K562 (cell line): ENCODE measurements around the gene SYMPK. TPM values are rescaled to one million over a fixed set of nuclear protein-coding genes. Genes with fewer than 3 reads are reported as not detected.

Experiments
- ATAC-seq: fragments of 200-7000 bp; cut with Tn5 transposase; 3 replicates; pipeline ENCODE4 v1.9.1; 2020; ENCODE audit warnings: moderate library complexity
- BruUV-seq: library from RNA; stranded (reverse); fragments of 400-500 nt; replicated peaks from 2 replicates; lab custom pipeline; 2021; lab: Mats Ljungman, UMichigan
- CTCF ChIA-PET: fragments of 300-600 bp; formaldehyde crosslinking; extraction: SDS; loops from one replicate; lab custom pipeline; 2021; ENCODE audit warnings: low intra/inter-chr PET ratio; lab: Yijun Ruan, JAX
- POLR2A ChIA-PET: fragments of 300-600, 350-650 bp; sonication (Branson Sonifier 250); formaldehyde crosslinking; extraction: SDS; loops from one replicate; lab custom pipeline; 2021; ENCODE audit warnings: antibody characterized with exemption, inconsistent platforms; lab: Yijun Ruan, JAX
- DNase-seq, 4 experiments: peaks; one replicate each; pipeline versions ENCODE4 v3.0.0 to v3.0.0-alpha.2; 2011 to 2018; ENCODE audit warnings: low spot score in 3 of 4, mixed read lengths in 3 of 4; ENCODE audit errors: extremely low read depth in 1 of 4
- FAIRE-seq: peaks from 2 replicates; lab custom pipeline; 2011; peaks lifted over from hg19 to GRCh38; lab: Jason Lieb, UNC
- H2AFZ ChIP-seq: 2 replicates; pipeline ENCODE4 v1.6.0; 2011; ENCODE audit warnings: low read depth, low read length, control low read depth, inconsistent platforms
- H3K27ac ChIP-seq: fragments of 200-600 bp; 3 replicates; pipeline ENCODE4 v1.8.0; 2011; ENCODE audit warnings: low read depth, mild to moderate bottlenecking, control low read depth, inconsistent platforms, low read length, moderate library complexity, mixed read lengths; ENCODE audit errors: extremely low read depth
- H3K27me3 ChIP-seq, 2 experiments: fragments of 300-600 bp in 1 of 2; 2 replicates in 1 of 2; 3 replicates in 1 of 2; pipeline versions ENCODE4 v1.6.0 to v1.8.0; 2011; ENCODE audit warnings: inconsistent platforms in 2 of 2, low read length in 2 of 2, mild to moderate bottlenecking in 1 of 2, mixed read lengths in 1 of 2, moderate library complexity in 1 of 2; ENCODE audit not compliant: control insufficient read depth in 2 of 2, insufficient read depth in 2 of 2
- H3K36me3 ChIP-seq: fragments of 300-600 bp; 3 replicates; pipeline ENCODE4 v1.8.0; 2011; ENCODE audit warnings: mild to moderate bottlenecking, low read length, inconsistent platforms; ENCODE audit not compliant: control insufficient read depth, insufficient read depth
- H3K4me1 ChIP-seq, 2 experiments: fragments of 200-600 bp in 1 of 2; replicated peaks in 1 of 2; 2 replicates in 1 of 2; 3 replicates in 1 of 2; pipeline versions ENCODE4 v1.5.1 to v1.8.0; 2011; ENCODE audit warnings: inconsistent platforms in 2 of 2, low read length in 2 of 2, mild to moderate bottlenecking in 1 of 2, mixed read lengths in 1 of 2, moderate library complexity in 1 of 2; ENCODE audit not compliant: control insufficient read depth in 2 of 2, insufficient read depth in 2 of 2
- H3K4me2 ChIP-seq: 2 replicates; pipeline ENCODE4 v1.6.1; 2011; ENCODE audit warnings: low read length, control low read depth, inconsistent platforms, mixed read lengths; ENCODE audit not compliant: insufficient read depth
- H3K4me3 ChIP-seq: fragments of 200-600 bp; sonication (generic), shearing (Covaris generic); 2 replicates; pipeline ENCODE4 v1.5.1; 2016; ENCODE audit warnings: control low read depth, inconsistent platforms
- H3K79me2 ChIP-seq: fragments of 200-600 bp; 3 replicates; pipeline ENCODE4 v1.8.0; 2011; ENCODE audit warnings: low read length, inconsistent platforms; ENCODE audit not compliant: control insufficient read depth, insufficient read depth
- H3K9ac ChIP-seq, 2 experiments: 2 replicates each; pipeline versions ENCODE4 v1.6.0 to v1.6.1; 2011; ENCODE audit warnings: low read depth in 2 of 2, low read length in 2 of 2, control low read depth in 1 of 2, inconsistent platforms in 1 of 2, mild to moderate bottlenecking in 1 of 2, mixed read lengths in 1 of 2; ENCODE audit not compliant: insufficient read depth in 1 of 2
- H3K9me1 ChIP-seq: one replicate; pipeline ENCODE4 v1.6.0; 2011; ENCODE audit warnings: inconsistent platforms, mild to moderate bottlenecking, low read length, moderate library complexity; ENCODE audit not compliant: control insufficient read depth, insufficient read depth
- H3K9me3 ChIP-seq: replicated peaks from 2 replicates; pipeline ENCODE4 v1.5.1; 2011; ENCODE audit warnings: low read depth, low read length, inconsistent platforms; ENCODE audit not compliant: control insufficient read depth, insufficient read depth
- H4K20me1 ChIP-seq: replicated peaks from 2 replicates; pipeline ENCODE4 v1.6.1; 2011; ENCODE audit warnings: low read length, inconsistent platforms, mixed read lengths; ENCODE audit not compliant: control insufficient read depth, insufficient read depth
- CREB3L1 ChIP-seq: fragments of 450-650 bp; IDR thresholded peaks from 2 replicates; pipeline ENCODE4 v1.6.1; 2014; ENCODE audit warnings: low read depth, mild to moderate bottlenecking, moderate library complexity, borderline replicate concordance
- DDX20 ChIP-seq: fragments of 450-650 bp; IDR thresholded peaks from 2 replicates; pipeline ENCODE4 v1.6.1; 2016; ENCODE audit warnings: missing genetic modification characterization, low read depth, mild to moderate bottlenecking, missing compliant biosample characterization, moderate library complexity
- MTA3 ChIP-seq: fragments of 450-650 bp; formaldehyde crosslinking; IDR thresholded peaks from 2 replicates; pipeline ENCODE4 v1.6.1; 2017; ENCODE audit warnings: mild to moderate bottlenecking, borderline replicate concordance
- NONO ChIP-seq, 2 experiments: fragments of 200-400 bp in 1 of 2; fragments of 450-650 bp in 1 of 2; formaldehyde crosslinking in 1 of 2; IDR thresholded peaks; 2 replicates each; pipeline ENCODE4 v1.6.1; 2017; ENCODE audit warnings: low read depth in 2 of 2, mild to moderate bottlenecking in 2 of 2, moderate library complexity in 2 of 2, low read length in 1 of 2
- RBFOX2 ChIP-seq: fragments of 200-400 bp; formaldehyde crosslinking; IDR thresholded peaks from 2 replicates; pipeline ENCODE4 v1.6.1; 2017; ENCODE audit warnings: low read depth, mild to moderate bottlenecking, low read length, moderate library complexity
- ZBED1 ChIP-seq: IDR thresholded peaks from 2 replicates; pipeline ENCODE4 v1.6.1; 2014
- ZNF354B ChIP-seq: fragments of 250-450 bp; sonication (Bioruptor Pico); IDR thresholded peaks from 2 replicates; pipeline ENCODE4 v1.4.0; 2020
- ZNF449 ChIP-seq: fragments of 250-450 bp; sonication (Bioruptor Pico); IDR thresholded peaks from 2 replicates; pipeline ENCODE4 v1.8.0; 2022; ENCODE audit warnings: moderate library complexity, mild to moderate bottlenecking, inconsistent platforms
- ZNF75A ChIP-seq: fragments of 450-650 bp; formaldehyde crosslinking; IDR thresholded peaks from 2 replicates; pipeline ENCODE4 v1.4.0; 2020; ENCODE audit warnings: mild to moderate bottlenecking
- WGBS: fragments of 100-300 bp; shearing (Covaris generic); methylation state at CpG from one replicate; pipeline ENCODE4 v1.1.6; 2016; ENCODE audit warnings: low coverage, mixed read lengths; ENCODE audit not compliant: insufficient coverage; ENCODE audit errors: missing lambda C conversion rate; 5-methylcytosine and 5-hydroxymethylcytosine counted together
- in situ Hi-C: fragments of 300-500 bp; cut with MboI; formaldehyde crosslinking; loops from 4 replicates; pipeline ENCODE4 v1.15.0; 2018; ENCODE audit warnings: inconsistent platforms, mixed read lengths
- intact Hi-C: fragments of 100-400 bp; cut with micrococcal nuclease; formaldehyde crosslinking; loops from 2 replicates; pipeline ENCODE4 v1.14.2; 2022
- polyA plus RNA-seq, 8 experiments: library from polyadenylated mRNA; depleted of rRNA in 4 of 8; stranded (reverse) in 5 of 8; unstranded in 3 of 8; fragments of >200 nt; fragmentation: Nextera tagmentation in 2 of 8; fragmentation: Illumina TruSeq in 1 of 8; extraction: Ambion mirVana in 2 of 8; extraction: Trizol in 1 of 8; gene quantifications; 2 replicates each; pipeline versions ENCODE4 v1.2.1 to v1.2.3, GENCODE V29; 2011 to 2014; ENCODE audit warnings: inconsistent platforms in 1 of 8, missing spikeins in 1 of 8
- total RNA-seq, 7 experiments: library from RNA; depleted of rRNA in 6 of 7; stranded (reverse); fragments of >200 nt in 6 of 7; fragmentation: Illumina TruSeq in 2 of 7; extraction: Trizol in 2 of 7; gene quantifications; 2 replicates each; pipeline versions ENCODE4 v1.2.1 to v1.2.3, GENCODE V29; 2011 to 2021; ENCODE audit warnings: low replicate concordance in 1 of 7

The SYMPK gene
- total and polyA plus RNA-seq, 9 of the 15 experiments (the other 6 are each of a cell fraction or from before 2014, with no cell fraction given): 0.73 to 95.5 (median 58.4) TPM

GRCh38 chr19:45852983-45853382, 10.0 kb downstream of the SYMPK start:
- ATAC-seq (no peak), DNase-seq (no peak), FAIRE-seq (no peak)
- Histone ChIP-seq H3K4me1 (peaks cover 0 to 3% of the 10 kb centered on the region in 2 experiments; a peak in 1 of 5 replicates), H2AFZ (no peak overlapping the region), H3K4me3 (no peak overlapping the region), H3K9me1 (no peaks in the 10 kb centered on the region), H3K9me3 (no peaks in the 10 kb centered on the region), H4K20me1 (no peaks in the 10 kb centered on the region), H3K9ac (no peak overlapping the region), H3K79me2 (peaks cover 10% of the 10 kb centered on the region; the same call in 2 of the 3 replicates), H3K4me2 (no peak overlapping the region), H3K27me3 (no peaks in the 10 kb centered on the region), H3K27ac (no peak overlapping the region), H3K36me3 (peaks cover 78% of the 10 kb centered on the region)
- 92% methylated on average over 7 of the region's 7 CpGs for WGBS
- in situ Hi-C loops (no loop called here), intact Hi-C loops (no loop called here)
- TF ChIP-seq RBFOX2 (0 out of 2 replicates have a peak, but pooled peaks have one; percentile 21), ZBED1 (no peak)
- BruUV-seq: no TSS peak
- CTCF ChIA-PET: no interaction called here
- POLR2A ChIA-PET: interaction anchor here (0.6 to 2.6 kb wide), 3 partner anchors 8 to 14 kb away, joined by 3 to 11 read pairs (median 10); partner anchors contain the start of genes FOXA3 and SYMPK

GRCh38 chr19:45852145-45852750, 10.7 kb downstream of the SYMPK start:
- Histone ChIP-seq H3K79me2 (peaks cover 9% of the 10 kb centered on the region; the same call in 2 of the 3 replicates), H4K20me1 (no peaks in the 10 kb centered on the region), H3K4me1 (peaks cover 0 to 3% of the 10 kb centered on the region in 2 experiments; a peak in 1 of 5 replicates), H3K36me3 (peaks cover 83% of the 10 kb centered on the region), H3K27me3 (no peaks in the 10 kb centered on the region), H3K9me3 (no peaks in the 10 kb centered on the region), H3K9ac (no peak overlapping the region), H3K4me3 (no peak overlapping the region), H3K9me1 (no peaks in the 10 kb centered on the region), H3K27ac (no peak overlapping the region), H2AFZ (no peak overlapping the region), H3K4me2 (no peak overlapping the region)
- in situ Hi-C loops (no loop called here), intact Hi-C loops (no loop called here)
- 90% methylated on average over 10 of the region's 10 CpGs for WGBS
- no peak for TF ChIP-seq DDX20
- TF ChIP-seq MTA3: no peak
- no peak for TF ChIP-seq NONO (IDR thresholded peaks at IDR 0.05; ENCODE audit: low read depth in 2 of 2, low read length in 1 of 2)
- TF ChIP-seq ZNF354B: no peak
- TF ChIP-seq ZNF449 (CRISPR knock-in tag): no peak
- TF ChIP-seq CREB3L1: no peak
- TF ChIP-seq ZNF75A: no peak
- no TSS peak for BruUV-seq
- DNase-seq (no peak), FAIRE-seq (no peak), ATAC-seq (no peak)
- ChIA-PET CTCF (no interaction called here), POLR2A (interaction anchor here (2.6 kb wide), 1 partner anchor 9 kb away, joined by 10 read pairs; no protein-coding TSS in a partner anchor)
